Measurements from ENCODE around the gene LAG3.

DNA sequence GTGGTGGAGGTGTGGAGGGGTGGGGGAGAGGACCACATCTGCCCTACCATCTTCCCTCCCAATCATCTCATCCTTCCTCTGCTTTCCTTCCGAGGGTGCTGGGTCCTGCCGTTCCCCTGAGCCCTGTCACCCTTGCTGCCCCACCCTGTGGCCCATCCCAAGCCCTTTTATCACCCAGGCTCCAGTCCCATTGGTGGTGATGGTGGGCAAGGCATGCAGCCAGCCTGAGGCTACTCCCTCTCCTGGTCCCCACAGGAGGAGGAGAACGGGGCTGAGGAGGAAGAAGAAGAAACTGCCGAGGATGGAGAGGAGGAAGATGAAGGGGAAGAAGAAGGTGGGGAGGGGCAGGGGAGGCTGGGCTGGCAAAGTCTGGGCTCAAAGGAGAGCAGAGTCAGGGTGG lies 2.7 kb upstream of the LAG3 start:
- TF ChIP-seq, protein P1, sequence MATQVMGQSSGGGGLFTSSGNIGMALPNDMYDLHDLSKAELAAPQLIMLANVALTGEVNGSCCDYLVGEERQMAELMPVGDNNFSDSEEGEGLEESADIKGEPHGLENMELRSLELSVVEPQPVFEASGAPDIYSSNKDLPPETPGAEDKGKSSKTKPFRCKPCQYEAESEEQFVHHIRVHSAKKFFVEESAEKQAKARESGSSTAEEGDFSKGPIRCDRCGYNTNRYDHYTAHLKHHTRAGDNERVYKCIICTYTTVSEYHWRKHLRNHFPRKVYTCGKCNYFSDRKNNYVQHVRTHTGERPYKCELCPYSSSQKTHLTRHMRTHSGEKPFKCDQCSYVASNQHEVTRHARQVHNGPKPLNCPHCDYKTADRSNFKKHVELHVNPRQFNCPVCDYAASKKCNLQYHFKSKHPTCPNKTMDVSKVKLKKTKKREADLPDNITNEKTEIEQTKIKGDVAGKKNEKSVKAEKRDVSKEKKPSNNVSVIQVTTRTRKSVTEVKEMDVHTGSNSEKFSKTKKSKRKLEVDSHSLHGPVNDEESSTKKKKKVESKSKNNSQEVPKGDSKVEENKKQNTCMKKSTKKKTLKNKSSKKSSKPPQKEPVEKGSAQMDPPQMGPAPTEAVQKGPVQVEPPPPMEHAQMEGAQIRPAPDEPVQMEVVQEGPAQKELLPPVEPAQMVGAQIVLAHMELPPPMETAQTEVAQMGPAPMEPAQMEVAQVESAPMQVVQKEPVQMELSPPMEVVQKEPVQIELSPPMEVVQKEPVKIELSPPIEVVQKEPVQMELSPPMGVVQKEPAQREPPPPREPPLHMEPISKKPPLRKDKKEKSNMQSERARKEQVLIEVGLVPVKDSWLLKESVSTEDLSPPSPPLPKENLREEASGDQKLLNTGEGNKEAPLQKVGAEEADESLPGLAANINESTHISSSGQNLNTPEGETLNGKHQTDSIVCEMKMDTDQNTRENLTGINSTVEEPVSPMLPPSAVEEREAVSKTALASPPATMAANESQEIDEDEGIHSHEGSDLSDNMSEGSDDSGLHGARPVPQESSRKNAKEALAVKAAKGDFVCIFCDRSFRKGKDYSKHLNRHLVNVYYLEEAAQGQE (IDR thresholded peaks at IDR 0.05; ENCODE audit: insufficient read depth in 1 of 2, low read depth in 2 of 2, low read length in 2 of 2), result no peak
- no peak for TF ChIP-seq POLR2AphosphoS5 (IDR thresholded peaks at IDR 0.05; ENCODE audit: low read depth, low read length)
